HG02571 (cell line): ENCODE results near the gene MTA1.

Experiments
- ATAC-seq: cut with Tn5 transposase; IDR thresholded peaks from one replicate; pipeline ENCODE4 v1.9.1; 2021; ENCODE audit warnings: mild to moderate bottlenecking, moderate library complexity; ENCODE audit not compliant: unreplicated experiment

Gene MTA1

GRCh38 chr14:105419195-105420091 is at the start of gene MTA1:
MTA1 (plus strand) TSS chr14:105419827; CDS start chr14:105420036, 209 bp downstream.
- ATAC-seq: no peak

DNA sequence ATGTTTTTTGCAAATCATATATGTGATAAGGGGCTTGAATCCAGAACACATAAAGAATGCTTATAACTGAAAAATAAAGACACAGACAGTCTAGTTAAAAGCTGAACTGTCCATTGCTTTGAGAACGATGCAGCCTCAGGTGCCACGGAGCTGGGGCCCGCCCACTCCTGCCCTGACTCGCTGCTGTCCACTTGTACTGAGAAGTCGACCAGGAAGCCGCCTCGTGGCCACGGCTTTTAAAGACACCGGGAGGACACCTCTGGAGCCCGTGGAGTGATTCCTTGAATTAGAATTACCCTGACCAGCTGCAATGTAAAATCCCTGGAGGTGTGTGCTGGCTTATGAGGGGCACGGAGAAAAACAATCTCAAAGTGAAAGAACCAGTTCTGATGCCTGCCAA is 45.2 kb upstream of the MTA1 start:
- ATAC-seq: no peak

DNA sequence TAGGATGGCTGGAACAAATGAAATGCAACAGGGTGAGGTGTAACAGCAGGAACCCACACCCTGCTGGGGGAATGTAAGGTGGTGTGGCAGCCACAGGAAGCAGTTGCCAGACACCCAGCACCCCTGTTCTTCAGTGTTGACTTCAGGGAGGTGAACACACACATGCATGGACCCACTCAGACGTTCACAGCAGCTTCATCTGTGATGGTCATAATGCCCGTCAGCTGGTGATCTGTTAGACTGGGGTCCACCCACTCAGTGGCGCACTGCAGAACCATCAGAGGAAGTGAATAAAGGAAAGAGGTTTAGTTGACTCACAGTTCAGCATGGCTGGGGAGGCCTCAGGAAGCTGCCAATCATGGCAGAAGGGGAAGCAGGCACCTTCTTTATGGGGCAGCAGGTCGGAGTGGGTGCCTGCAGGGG is 44.0 kb upstream of the MTA1 start:
- ATAC-seq: no peak

DNA sequence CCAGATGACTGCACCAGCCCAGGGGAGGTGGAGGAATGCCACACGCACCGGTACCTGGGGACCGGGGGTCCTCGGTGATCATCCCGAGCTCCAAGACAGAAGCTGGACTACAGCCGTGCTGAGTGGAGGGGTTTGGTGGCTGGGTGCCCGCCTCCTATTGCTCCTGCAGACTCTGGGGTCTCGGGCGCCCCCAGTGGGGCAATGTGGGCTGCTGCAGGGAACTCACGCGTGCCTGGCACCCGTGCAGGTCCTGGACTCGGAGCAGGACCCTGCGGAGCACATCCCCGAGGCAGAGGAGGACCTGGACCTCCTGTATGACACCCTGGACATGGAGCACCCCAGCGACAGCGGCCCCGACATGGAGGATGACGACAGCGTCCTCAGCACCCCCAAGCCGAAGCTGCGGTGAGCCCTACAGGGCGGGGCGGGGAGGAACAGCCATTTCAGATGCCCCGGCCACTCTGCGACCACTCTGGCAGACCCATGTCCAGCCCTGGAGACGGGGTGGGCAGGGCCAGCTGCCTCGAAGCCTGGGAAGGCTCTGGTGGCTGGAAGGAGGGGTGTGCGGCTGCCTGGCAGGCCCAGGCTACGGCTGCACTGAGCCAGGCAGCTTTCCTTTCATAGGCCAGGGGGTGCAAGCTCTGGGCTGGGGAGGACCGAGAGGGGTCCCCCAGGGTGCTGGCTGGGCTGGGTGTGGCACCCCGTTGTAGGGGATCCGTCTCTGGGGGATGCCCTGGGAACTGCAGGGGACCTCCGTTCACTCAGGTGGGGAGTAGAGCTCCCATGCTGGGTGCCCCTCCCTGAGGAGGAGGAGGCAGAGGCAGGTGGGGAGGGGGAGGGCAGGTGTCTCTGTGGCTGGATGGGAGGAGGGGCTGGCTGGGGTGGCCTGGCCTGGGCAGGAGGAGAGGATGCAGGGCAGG is 42.8 kb upstream of the MTA1 start:
- no peak for ATAC-seq

- no peak for ATAC-seq
Observed at GRCh38 chr14:105377555-105378182, 42.0 kb upstream of the MTA1 start.

DNA sequence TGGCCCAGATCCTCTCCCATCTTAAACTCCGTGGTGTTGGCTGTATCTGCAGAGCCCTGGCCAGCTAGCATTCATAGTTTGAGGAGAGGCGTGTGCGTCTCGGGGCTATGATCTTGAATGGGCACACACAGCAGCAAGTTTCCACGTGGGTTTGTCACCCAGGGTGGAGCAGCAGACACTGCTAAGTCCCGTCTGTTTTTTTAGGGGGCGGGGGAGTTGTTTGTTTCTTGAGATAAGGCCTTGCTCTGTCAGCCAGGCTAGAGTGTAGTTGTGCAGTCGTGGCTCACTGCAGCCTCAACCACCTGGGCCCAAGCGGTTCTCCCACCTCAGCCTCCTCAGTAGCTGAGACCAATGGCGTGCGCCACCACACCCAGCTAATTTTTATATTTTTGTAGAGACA is 41.4 kb upstream of the MTA1 start:
- ATAC-seq: no peak

GRCh38 chr14:105378873-105379685 is 40.5 kb upstream of the MTA1 start:
- no peak for ATAC-seq

GRCh38 chr14:105379946-105380345 is 39.7 kb upstream of the MTA1 start:
- no peak for ATAC-seq

GRCh38 chr14:105380756-105381155 is 38.9 kb upstream of the MTA1 start:
- ATAC-seq: no peak

DNA sequence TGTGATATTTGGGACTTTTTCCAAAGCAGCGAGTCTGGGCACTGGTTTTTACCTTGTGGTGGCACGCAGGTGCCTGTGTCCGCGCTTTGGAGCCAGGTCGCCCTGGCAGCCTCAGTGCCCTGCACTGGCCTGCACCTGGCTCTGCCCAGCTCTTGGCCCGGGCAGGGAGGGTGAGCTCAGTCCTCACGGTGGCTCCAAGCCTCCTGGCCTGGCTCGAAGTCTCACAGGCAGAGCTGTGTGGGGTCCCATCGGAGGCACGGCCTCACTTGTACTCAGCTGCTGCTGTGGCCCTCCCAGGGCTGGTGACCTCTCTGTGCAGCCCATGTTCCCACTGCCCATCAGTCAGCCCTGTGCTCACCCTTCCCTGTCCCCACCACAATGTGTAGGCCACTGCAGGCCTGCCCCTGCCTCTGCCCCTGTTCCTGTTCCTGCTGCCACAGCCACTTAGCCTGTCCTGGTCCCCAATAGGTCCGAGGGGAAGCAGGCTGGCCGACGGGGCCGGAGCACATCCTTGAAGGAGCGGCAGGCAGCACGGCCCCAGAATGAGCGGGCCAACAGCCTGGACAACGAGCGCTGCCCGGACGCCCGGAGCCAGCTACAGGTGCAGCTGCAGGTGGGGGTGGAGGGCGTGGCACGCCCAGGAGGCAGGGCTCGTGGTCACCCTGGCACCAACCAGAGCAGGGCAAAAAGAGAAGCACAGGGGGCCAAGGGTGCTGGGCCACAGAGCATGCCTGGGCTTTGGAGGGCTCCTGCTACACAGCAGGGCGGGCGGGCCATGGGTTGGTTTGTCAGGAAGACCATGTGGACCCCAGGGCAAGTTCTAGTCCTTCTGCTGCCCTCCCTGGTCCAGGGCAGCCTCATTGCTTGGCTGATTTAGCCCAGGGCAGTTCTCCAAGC is 37.9 kb upstream of the MTA1 start:
- ATAC-seq: no peak

GRCh38 chr14:105382343-105383082 is 37.1 kb upstream of the MTA1 start:
- no peak for ATAC-seq

DNA sequence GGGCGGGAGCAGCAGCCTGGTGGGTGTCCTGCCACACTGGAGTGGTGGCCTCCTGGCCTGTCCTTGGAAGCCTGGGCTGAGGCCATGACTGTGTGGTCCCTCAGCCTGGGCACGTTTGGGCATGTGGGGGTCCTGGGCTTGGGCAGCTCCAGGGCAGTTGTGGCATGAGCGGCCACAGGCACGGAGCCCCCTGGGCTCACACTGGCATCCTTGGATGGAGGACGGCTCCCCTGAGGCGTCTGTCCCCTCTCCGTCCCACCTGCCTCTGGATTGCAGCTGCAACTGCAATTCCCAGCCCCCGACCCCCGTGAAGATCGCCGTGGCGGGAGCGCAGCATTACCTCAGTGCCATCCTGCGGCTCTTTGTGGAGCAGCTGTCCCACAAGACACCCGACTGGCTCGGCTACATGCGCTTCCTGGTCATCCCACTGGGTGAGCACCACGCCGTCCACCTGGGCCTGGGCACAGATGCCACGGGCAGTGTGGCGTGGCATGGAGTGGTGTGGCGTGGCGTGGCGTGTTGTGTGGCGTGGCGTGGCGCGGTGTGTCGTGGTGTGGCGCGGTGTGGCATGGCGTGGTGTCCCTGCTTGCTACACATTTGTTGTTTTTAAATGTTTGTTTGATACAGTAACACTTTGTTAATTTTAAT is 36.4 kb upstream of the MTA1 start:
- ATAC-seq: no peak

- ATAC-seq: no peak
Observed at GRCh38 chr14:105384041-105384557, 35.5 kb upstream of the MTA1 start.

- no peak for ATAC-seq
Observed at GRCh38 chr14:105384605-105385321, 34.9 kb upstream of the MTA1 start.

- no peak for ATAC-seq
Observed at GRCh38 chr14:105385322-105385637, 34.3 kb upstream of the MTA1 start.

GRCh38 chr14:105385698-105386365 is 33.8 kb upstream of the MTA1 start:
- no peak for ATAC-seq
